SH-SY5Y (cell line): ENCODE measurements around the gene ALKBH4.

Experiments used
- GATA2 ChIP-seq: IDR thresholded peaks from 2 replicates; pipeline ENCODE4 v1.6.1; 2011; ENCODE audit warnings: mild to moderate bottlenecking, low read depth, low read length
- GATA3 ChIP-seq: IDR thresholded peaks from 2 replicates; pipeline ENCODE4 v1.6.1; 2011; ENCODE audit warnings: low read depth, mild to moderate bottlenecking, low read length, moderate library complexity

GRCh38 chr7:102407910-102408309 is 56.8 kb downstream of the ALKBH4 start:
- no peak for TF ChIP-seq GATA2
- no peak for TF ChIP-seq GATA3
